GM18867 (cell line): ENCODE measurements around the gene IZUMO2.

Experiments
- ATAC-seq: cut with Tn5 transposase; IDR thresholded peaks from one replicate; pipeline ENCODE4 v1.9.1; 2021; ENCODE audit warnings: mild to moderate bottlenecking, moderate library complexity; ENCODE audit not compliant: unreplicated experiment

Gene IZUMO2

DNA sequence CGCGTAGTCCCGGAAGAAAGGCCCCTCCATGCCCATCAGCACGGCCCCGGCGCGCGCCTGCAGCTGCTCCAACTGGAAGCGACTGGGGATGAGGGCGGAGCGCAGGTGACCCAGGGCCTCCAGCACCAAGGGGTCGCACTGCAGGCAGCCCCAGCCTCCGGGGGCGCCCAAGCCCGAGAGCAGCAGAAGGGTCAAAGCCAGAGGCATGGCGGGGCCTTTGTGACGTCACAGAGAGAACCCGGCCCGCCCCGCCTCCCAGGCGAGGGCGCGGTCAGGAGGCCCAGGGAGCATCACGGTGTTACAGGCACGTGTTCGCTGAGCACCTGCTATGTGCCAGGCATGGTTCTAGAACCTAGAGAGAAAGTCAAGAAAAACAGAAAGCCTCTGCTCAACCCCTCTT, at the start of gene IZUMO2:
Gene IZUMO2 (minus strand): TSS at position 294 of the 400 bp plus-strand sequence. CDS start 87 bp downstream, at position 207.
- no peak for ATAC-seq

DNA sequence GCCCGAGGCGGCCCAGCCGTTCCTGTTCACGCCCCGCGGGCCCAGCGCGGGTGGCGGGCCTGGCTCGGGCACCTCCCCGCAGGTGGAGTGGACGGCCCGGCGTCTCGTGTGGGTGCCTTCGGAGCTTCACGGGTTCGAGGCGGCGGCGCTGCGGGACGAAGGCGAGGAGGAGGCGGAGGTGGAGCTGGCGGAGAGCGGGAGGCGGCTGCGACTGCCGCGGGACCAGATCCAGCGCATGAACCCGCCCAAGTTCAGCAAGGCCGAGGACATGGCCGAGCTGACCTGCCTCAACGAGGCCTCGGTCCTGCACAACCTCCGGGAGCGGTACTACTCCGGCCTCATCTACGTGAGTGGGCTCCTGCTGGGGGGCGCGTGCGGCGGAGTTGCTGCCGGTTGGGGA, 47.3 kb upstream of the IZUMO2 start:
- ATAC-seq: no peak

- no peak for ATAC-seq
These were observed 46.0 kb upstream of the IZUMO2 start for GRCh38 chr19:50209131-50209530.

DNA sequence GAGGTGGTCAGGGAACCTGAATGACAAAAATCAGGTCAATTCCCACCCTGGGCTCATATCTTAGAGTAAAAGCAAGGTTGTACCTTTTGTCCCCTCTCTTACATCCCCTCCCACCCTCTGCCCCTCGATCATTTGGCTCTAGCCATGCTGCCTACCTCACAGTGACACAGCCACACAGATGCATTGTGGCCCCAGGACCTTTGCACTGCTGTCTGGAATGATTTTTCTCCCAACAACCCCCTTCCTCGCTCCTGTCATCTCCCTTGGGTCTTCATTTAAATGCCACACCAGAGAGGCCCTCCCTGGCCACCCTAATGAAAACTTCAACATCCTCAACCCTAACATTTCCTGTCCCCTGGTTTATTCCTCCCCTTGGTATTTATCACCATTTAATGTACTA, 44.6 kb upstream of the IZUMO2 start:
- ATAC-seq: no peak

DNA sequence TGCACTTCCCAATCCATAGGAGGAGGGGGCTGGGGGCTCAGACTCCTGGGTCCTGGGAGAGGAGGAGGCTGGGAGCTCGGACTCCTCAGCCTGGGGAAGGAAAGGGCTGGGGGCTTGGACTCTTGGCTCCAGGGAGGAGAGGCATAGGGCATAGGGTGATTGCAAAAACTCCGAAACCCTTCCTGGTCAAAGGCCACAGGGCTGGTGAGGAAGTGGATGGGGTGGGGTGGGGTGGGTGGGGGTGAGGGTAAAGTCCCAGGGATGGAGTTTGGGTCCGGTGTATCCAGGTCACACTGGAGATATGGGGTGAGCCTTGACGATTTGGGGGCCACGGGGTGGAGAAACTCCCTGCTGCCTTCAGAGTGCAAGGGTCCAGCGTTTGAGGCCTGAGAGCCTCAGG, 43.1 kb upstream of the IZUMO2 start:
- no peak for ATAC-seq

DNA sequence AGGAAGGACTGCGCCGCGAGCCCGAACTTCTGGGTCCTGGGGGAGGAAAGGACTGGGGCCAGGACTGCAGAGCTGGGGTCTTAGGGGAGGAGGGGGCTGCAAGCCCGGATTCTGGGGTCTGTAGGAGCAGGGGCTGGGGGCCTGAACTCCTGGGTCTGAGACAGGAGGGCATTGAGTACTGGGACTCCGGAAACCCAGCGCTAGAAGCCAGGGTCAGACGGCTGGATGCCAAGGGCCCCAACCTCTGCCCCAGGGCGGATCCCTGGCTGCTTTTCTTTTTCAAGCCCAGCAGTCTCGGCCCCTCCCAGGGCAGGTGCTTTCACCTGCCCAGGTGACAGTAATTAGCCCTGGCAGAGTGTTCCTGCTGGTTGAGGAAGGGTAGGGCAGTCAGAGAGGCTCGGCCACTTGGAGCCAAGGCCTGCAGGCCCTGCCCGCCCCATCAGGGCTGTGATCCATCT, 42.6 kb upstream of the IZUMO2 start:
- ATAC-seq: no peak

DNA sequence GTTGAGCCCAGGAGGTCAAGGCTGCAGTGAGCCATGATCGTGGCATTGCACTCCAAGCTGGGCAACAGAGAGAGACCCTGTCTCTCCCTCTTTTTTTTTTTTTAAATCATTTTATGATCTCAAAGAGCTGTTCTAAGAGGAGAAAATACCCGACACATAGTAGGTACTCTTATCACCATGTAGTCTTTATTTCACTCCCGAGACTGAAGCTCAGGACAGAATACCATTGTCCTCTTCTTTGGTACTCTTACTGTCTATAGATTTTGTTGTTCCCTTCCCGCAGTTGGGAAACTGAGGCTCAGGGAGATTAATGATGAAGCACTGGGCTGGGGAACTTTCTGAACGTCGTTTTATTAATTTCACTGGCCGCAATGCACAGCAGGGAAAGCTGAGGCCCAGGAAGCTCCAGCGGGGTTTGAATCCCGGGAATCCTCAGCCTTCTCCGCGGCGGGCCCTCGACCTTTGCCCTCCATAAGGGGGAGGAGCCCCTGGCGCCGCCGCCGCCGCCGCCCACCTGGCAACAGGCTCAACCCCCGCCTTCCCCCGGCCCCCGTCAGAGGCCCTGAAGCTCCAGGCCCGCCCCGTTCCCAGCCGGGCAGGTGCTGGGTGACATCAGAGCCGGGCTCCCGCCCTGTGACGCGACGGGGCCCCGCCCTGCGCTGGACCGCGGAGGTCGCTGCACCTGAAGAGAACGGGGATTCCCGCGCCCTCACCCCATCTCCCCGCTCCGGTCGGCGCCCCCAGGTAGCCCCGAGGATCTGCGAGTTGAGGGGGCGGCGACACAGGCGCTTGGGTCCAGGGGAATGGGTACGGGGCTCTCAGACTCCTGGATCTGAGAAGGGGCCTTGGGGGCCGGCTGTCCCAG, 42.0 kb upstream of the IZUMO2 start:
- ATAC-seq: no peak

GRCh38 chr19:50204081-50204428, 41.0 kb upstream of the IZUMO2 start:
- ATAC-seq: no peak

- ATAC-seq: no peak
These were observed 40.4 kb upstream of the IZUMO2 start, which contains the start of gene MYH14 for GRCh38 chr19:50203281-50204080. TSS of gene MYH14 (plus strand) at chr19:50203622. CDS start at chr19:50210366, 6,744 bp downstream.

- ATAC-seq: no peak
These were observed 39.8 kb upstream of the IZUMO2 start for GRCh38 chr19:50202962-50203280.

GRCh38 chr19:50202386-50202785, 39.3 kb upstream of the IZUMO2 start:
- ATAC-seq: no peak

DNA sequence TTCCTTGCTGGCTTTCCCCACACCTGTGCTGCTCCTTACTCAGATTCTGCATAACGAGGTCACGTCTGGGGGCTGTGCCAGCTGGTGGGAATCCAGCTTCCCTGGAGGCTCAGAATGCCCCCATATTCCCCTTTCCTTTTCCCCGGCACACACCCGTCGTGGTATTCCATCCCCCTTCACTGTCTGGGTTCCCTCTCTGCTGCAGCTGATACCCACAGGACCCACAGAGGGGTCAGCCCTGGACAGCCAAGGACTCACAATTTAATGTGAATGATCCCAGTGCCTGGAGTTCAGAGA, 36.1 kb upstream of the IZUMO2 start:
- no peak for ATAC-seq

DNA sequence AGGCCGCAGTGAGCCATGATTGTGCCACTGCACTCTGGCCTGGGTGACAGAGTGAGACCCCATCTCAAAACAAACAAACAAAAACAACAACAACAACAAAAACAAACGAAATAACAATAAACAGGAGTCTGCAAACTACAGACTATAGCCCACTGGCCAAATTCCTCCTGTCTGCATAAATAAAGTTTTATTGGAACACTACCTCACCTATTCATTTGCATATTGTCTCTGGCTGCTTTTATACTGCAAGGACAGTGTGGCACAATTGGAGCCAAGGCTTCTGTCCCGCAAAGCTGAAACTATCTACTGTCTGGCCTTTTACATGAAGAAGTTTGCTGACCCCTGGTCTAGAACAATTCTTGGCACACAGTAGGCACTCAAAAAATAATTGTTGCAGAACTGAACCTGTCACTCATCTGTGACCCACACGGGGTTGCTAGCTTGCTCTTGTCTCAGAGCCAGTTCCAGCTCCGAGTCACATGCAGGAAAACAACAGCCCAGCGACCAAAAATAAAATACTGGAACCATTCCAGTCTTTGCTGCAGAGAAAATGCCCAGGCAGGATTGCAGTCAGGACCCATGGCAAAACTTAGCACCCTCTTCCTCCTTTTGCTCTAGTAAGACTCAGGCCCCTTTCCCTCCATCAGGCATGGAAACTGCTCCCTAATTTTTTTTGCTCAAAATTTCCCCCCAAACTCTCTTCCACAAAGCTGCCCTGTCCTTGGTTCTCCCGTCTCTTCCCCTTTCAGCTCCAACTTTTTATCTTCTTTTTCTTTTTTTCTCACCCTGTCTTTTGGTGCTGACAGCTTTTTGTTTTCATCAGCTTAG, 35.6 kb upstream of the IZUMO2 start:
- no peak for ATAC-seq

DNA sequence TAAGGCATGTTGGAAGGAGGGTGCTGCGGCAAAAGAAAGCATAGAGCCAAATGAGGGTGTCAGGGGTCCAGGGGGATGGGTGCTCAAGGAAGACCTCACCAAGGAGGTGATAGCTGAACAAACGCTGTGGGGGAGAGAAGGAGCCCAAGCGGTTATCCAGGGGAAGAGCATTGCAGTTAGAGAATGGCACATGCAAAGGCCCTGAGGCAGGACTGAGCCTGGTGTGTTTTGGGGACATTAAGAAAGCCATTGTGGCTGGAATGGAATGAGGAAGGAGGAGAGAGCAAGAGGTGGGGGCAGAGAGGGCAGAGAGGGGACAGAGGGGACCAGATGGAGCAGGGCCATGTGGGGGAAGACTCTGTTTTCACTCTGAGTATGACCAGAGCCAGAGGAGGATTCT, 34.3 kb upstream of the IZUMO2 start:
- ATAC-seq: no peak

GRCh38 chr19:50196322-50196932, 33.3 kb upstream of the IZUMO2 start:
- no peak for ATAC-seq

DNA sequence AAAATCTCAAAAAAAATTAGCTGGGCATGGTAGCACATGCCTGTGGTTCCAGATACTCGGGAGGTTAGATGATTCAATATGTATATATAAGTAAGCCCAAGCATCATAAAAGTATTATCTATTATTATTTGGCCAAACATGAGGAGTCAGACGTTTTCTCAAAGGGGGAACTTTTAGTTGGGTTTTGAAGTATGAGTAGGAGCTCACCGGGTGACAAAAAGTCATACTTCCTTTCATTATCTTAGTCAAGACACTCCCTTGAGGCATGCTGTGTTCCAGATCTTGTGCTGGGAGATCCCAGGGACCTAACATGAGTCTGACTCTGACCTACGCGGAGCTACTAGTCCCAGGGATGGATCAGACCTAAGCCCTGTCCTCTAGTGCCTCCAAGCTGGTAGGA, 32.1 kb upstream of the IZUMO2 start:
- ATAC-seq: no peak

DNA sequence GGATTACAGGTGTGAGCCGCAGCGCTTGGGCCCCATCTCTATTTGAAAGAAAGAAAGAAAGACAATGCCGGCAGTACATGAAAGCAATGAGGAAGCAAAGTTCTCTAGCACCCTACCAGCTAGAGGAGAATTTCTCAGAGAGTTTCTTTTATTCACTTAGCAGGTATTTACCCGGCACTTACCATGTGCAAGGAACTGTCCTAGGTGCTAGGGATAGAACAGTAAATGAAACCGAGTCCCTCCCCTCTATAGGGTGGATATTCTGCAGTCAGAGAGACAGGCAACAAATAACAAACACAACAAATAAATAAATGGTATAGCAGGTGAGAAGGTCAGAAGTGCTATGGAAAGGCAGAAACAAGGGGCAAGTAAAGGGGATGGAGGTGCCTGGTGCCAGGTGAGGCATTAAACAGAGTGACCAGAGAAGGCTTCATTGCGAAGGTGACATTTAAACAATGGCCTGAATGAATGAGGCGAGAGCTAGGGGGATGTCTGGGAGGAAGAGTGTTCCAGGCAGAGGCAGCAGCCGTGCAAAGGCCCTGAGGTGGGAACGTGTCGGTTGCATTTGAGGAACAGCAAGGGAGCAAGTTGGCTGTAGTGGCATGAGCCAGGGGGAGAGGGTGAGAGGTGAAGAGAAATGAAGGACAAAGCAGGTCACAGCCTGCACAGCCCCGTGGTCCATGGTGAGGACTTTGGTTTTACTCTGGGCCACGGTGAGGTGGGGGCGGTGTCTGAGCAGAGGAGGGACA, 29.6 kb upstream of the IZUMO2 start:
- no peak for ATAC-seq

DNA sequence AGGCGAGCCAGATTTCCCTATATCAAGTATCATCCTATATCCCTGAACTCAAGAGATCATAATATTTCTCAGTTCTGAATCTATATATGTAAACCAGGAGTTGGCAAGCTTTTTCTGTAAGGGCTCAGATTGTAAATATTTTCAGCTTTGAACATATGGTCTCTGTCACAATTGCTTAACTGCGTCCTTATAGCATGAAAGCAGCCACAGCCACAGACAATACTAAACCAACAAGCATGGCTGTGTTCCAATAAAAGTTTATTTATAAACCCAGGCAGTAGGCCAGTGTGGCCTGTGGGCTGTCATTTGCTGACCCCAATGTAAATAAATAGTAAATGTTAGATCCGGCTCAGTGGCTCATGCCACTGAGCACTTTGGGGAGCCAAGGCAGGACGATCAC, 28.1 kb upstream of the IZUMO2 start:
- no peak for ATAC-seq

DNA sequence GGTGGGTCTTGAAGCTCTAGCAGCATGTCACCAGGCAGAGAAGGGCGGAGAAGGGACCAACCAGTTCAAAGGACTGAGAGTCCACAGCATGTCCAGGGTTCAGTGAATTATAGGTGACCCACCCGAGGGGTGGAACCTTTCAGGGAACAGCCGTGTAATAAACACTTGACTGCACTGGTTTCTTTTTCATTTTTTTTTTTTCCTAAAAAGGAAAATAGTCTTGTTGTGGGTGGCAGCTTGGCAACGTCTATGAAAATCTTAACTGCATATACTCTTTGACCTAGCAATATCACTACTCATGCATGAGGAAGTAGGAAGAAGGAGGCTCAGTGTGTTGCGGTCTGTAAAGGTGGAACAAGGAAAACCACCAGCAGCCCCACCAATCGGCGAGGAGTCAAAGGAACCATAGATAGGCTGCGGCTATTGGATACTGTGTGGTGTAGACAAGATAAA, 27.4 kb upstream of the IZUMO2 start:
- ATAC-seq: no peak

DNA sequence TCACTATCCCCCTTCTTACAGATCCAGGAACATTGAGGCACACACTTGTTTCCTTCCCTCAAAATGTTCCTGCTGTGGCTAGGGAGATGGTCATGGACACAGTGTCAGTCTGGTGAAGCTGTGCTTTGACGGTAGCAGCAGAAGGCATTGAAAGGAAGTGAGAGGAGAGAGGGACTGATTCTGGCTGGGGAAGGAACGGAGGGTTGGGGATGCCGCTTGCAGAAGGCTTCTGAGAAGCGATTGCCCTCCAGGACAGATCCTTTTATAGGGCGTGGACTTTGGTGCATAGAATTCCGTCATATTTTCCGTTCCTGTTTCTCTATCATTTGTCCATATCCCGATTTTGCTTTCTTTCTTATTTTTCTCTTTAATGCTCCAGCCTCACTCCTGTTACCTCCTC, 26.2 kb upstream of the IZUMO2 start:
- ATAC-seq: no peak
